ENCODE results near the gene AQP12B. TPM values are rescaled to one million over a fixed set of nuclear protein-coding genes. Genes with fewer than 3 reads are reported as not detected.

Gene AQP12B
- polyA plus RNA-seq, 1 donor (not counting 4 experiments of a cell fraction or from before 2014, with no cell fraction given) = not detected

- FAIRE-seq (no peak), DNase-seq (ENCODE audit: low read depth, low spot score) (no peak)
- no peak overlapping the region for H3K4me3 ChIP-seq (ENCODE audit: control insufficient read depth in 2 of 3, extremely low read depth in 1 of 3, insufficient read depth in 2 of 3, low read depth in 1 of 3, low read length in 3 of 3)
- no peaks in the 10 kb centered on the region for H3K4me1 ChIP-seq (ENCODE audit: control insufficient read depth, extremely low read depth, insufficient read depth, low read length)
- H4K20me1 ChIP-seq (ENCODE audit: control insufficient read depth, extremely low read depth, insufficient read depth, low read length) = no peaks in the 10 kb centered on the region
- dilution Hi-C loops (cut with MboI; ENCODE audit: extremely low pct_ligation_motif_present, low sequenced_read_pairs) = no loop called here
- TF ChIP-seq EZH2 (IDR thresholded peaks at IDR 0.05; ENCODE audit: low read length) (no peak), CTCF (optimal IDR thresholded peaks at IDR 0.05 in 1 of 3, IDR thresholded peaks at IDR 0.05 in 1 of 3, conservative IDR thresholded peaks at IDR 0.05 in 1 of 3; ENCODE audit: extremely low read depth in 1 of 3, insufficient read depth in 2 of 3, low read length in 3 of 3) (no peak)
- no peak overlapping the region for H3K4me2 ChIP-seq (ENCODE audit: control insufficient read depth, extremely low read depth, insufficient read depth, low read depth, low read length)
- no peaks in the 10 kb centered on the region for H3K9me3 ChIP-seq (ENCODE audit: control insufficient read depth, low read depth, low read length)
- no peaks in the 10 kb centered on the region for H3K9me1 ChIP-seq (ENCODE audit: control insufficient read depth, extremely low read depth, insufficient read depth, low read length)
- H3K27me3 ChIP-seq (ENCODE audit: control insufficient read depth, extremely low read depth, insufficient read depth, low read length) = peaks cover 51% of the 10 kb centered on the region
- no peaks in the 10 kb centered on the region for H3K79me2 ChIP-seq (ENCODE audit: control insufficient read depth, insufficient read depth, low read length)
- no peaks in the 10 kb centered on the region for H3K36me3 ChIP-seq (ENCODE audit: control insufficient read depth in 2 of 2, extremely low read depth in 1 of 2, insufficient read depth in 2 of 2, low read length in 2 of 2)
- H3K9ac ChIP-seq (ENCODE audit: control insufficient read depth, extremely low read depth, insufficient read depth, low read length) = no peak overlapping the region
- H2AFZ ChIP-seq (ENCODE audit: control insufficient read depth, low read length) = no peak overlapping the region
- no peak overlapping the region for H3K27ac ChIP-seq (ENCODE audit: control insufficient read depth, insufficient read depth, low read length)
Observed at GRCh38 chr2:240705204-240705791, 22.6 kb upstream of the AQP12B start.

GRCh38 chr2:240704651-240705050 is 22.0 kb upstream of the AQP12B start:
- H3K27ac ChIP-seq (ENCODE audit: control insufficient read depth, insufficient read depth, low read length) = no peak overlapping the region
- peaks cover 58% of the 10 kb centered on the region for H3K27me3 ChIP-seq (ENCODE audit: control insufficient read depth, extremely low read depth, insufficient read depth, low read length)
- H3K4me3 ChIP-seq (ENCODE audit: control insufficient read depth in 2 of 3, extremely low read depth in 1 of 3, insufficient read depth in 2 of 3, low read depth in 1 of 3, low read length in 3 of 3) = no peak overlapping the region
- H3K4me2 ChIP-seq (ENCODE audit: control insufficient read depth, extremely low read depth, insufficient read depth, low read depth, low read length) = no peak overlapping the region
- dilution Hi-C loops (cut with MboI; ENCODE audit: extremely low pct_ligation_motif_present, low sequenced_read_pairs) = no loop called here
- H3K9me3 ChIP-seq (ENCODE audit: control insufficient read depth, low read depth, low read length) = no peaks in the 10 kb centered on the region
- no peaks in the 10 kb centered on the region for H3K79me2 ChIP-seq (ENCODE audit: control insufficient read depth, insufficient read depth, low read length)
- no peak overlapping the region for H2AFZ ChIP-seq (ENCODE audit: control insufficient read depth, low read length)
- no peaks in the 10 kb centered on the region for H4K20me1 ChIP-seq (ENCODE audit: control insufficient read depth, extremely low read depth, insufficient read depth, low read length)
- FAIRE-seq (no peak), DNase-seq (ENCODE audit: low read depth, low spot score) (no peak)
- no peak overlapping the region for H3K9ac ChIP-seq (ENCODE audit: control insufficient read depth, extremely low read depth, insufficient read depth, low read length)
- TF ChIP-seq EZH2 (IDR thresholded peaks at IDR 0.05; ENCODE audit: low read length) = no peak
- TF ChIP-seq CTCF (optimal IDR thresholded peaks at IDR 0.05 in 1 of 3, IDR thresholded peaks at IDR 0.05 in 1 of 3, conservative IDR thresholded peaks at IDR 0.05 in 1 of 3; ENCODE audit: extremely low read depth in 1 of 3, insufficient read depth in 2 of 3, low read length in 3 of 3) = no peak
- no peaks in the 10 kb centered on the region for H3K9me1 ChIP-seq (ENCODE audit: control insufficient read depth, extremely low read depth, insufficient read depth, low read length)
- H3K4me1 ChIP-seq (ENCODE audit: control insufficient read depth, extremely low read depth, insufficient read depth, low read length) = no peaks in the 10 kb centered on the region
- H3K36me3 ChIP-seq (ENCODE audit: control insufficient read depth in 2 of 2, extremely low read depth in 1 of 2, insufficient read depth in 2 of 2, low read length in 2 of 2) = no peaks in the 10 kb centered on the region
